HepG2 (cell line): ENCODE measurements around the gene ZDHHC7. TPM values are rescaled to one million over a fixed set of nuclear protein-coding genes. Genes with fewer than 3 reads are reported as not detected.

ENCODE experiments used
- CREB3 ChIP-seq: sonication (generic); formaldehyde crosslinking; IDR thresholded peaks from 2 replicates; pipeline ENCODE4 v1.5.0; 2020; ENCODE audit warnings: missing genetic modification reagents
- EED ChIP-seq: sonication (generic); formaldehyde crosslinking; IDR thresholded peaks from 2 replicates; pipeline ENCODE4 v1.5.0; 2020; ENCODE audit warnings: mild to moderate bottlenecking, missing genetic modification reagents
- ETV6 ChIP-seq: sonication (generic); formaldehyde crosslinking; conservative IDR thresholded peaks from 2 replicates; pipeline ENCODE4 v1.4.0; 2020; ENCODE audit warnings: missing genetic modification reagents
- MATR3 ChIP-seq: sonication (generic); formaldehyde crosslinking; IDR thresholded peaks from 2 replicates; pipeline ENCODE4 v1.4.0; 2020; ENCODE audit warnings: missing genetic modification reagents
- MBD4 ChIP-seq: IDR thresholded peaks from 2 replicates; pipeline ENCODE4 v1.6.1; 2012; ENCODE audit warnings: low read length, inconsistent platforms, borderline replicate concordance
- MZF1 ChIP-seq: sonication (generic); formaldehyde crosslinking; IDR thresholded peaks from 2 replicates; pipeline ENCODE4 v1.8.1; 2023; ENCODE audit warnings: mild to moderate bottlenecking, missing genetic modification reagents, borderline replicate concordance
- PAWR ChIP-seq: sonication (generic); formaldehyde crosslinking; IDR thresholded peaks from 2 replicates; pipeline ENCODE4 v1.4.0; 2020; ENCODE audit warnings: missing genetic modification reagents, mild to moderate bottlenecking, borderline replicate concordance
- REST ChIP-seq, 2 experiments: IDR thresholded peaks; 2 replicates each; pipeline ENCODE4 v1.6.1; 2011 to 2012; ENCODE audit warnings: low read length in 2 of 2, borderline replicate concordance in 1 of 2, low read depth in 1 of 2, mild to moderate bottlenecking in 1 of 2, moderate library complexity in 1 of 2
- RXRB ChIP-seq: IDR thresholded peaks from 2 replicates; pipeline ENCODE4 v1.6.1; 2016; ENCODE audit warnings: borderline replicate concordance, missing genetic modification reagents, missing compliant biosample characterization
- TSC22D2 ChIP-seq: sonication (generic); formaldehyde crosslinking; IDR thresholded peaks from 2 replicates; pipeline ENCODE4 v1.5.1; 2020; ENCODE audit warnings: missing genetic modification reagents, mild to moderate bottlenecking, borderline replicate concordance
- ZBTB14 ChIP-seq: sonication (generic); formaldehyde crosslinking; IDR thresholded peaks from 2 replicates; pipeline ENCODE4 v1.4.0; 2020; ENCODE audit warnings: missing genetic modification reagents
- ZMAT3 ChIP-seq: sonication (generic); formaldehyde crosslinking; conservative IDR thresholded peaks from 2 replicates; pipeline ENCODE4 v1.7.0; 2021; ENCODE audit warnings: missing genetic modification reagents
- ZNF331 ChIP-seq: sonication (generic); formaldehyde crosslinking; IDR thresholded peaks from 2 replicates; pipeline ENCODE4 v1.4.0; 2020; ENCODE audit warnings: missing genetic modification reagents
- ZNF639 ChIP-seq: conservative IDR thresholded peaks from 2 replicates; pipeline ENCODE4 v1.6.1; 2018; ENCODE audit warnings: missing genetic modification reagents
- ZNF746 ChIP-seq: sonication (generic); formaldehyde crosslinking; IDR thresholded peaks from 2 replicates; pipeline ENCODE4 v1.8.0; 2022; ENCODE audit warnings: mild to moderate bottlenecking, missing genetic modification reagents
- ZSCAN12 ChIP-seq: sonication (generic); formaldehyde crosslinking; IDR thresholded peaks from 2 replicates; pipeline ENCODE4 v1.9.0; 2021; ENCODE audit warnings: mild to moderate bottlenecking, missing genetic modification reagents
- ZSCAN9 ChIP-seq: IDR thresholded peaks from 2 replicates; pipeline ENCODE4 v1.6.1; 2016; ENCODE audit warnings: borderline replicate concordance
- polyA plus RNA-seq, 8 experiments: library from polyadenylated mRNA; depleted of rRNA in 3 of 8; stranded (reverse) in 7 of 8; unstranded in 1 of 8; fragments of >200 nt; fragmentation: Illumina TruSeq in 4 of 8; extraction: Trizol in 4 of 8; gene quantifications; 2 replicates each; pipeline versions ENCODE4 v1.2.1 to v1.2.3, GENCODE V29; 2011 to 2016; ENCODE audit warnings: low read depth in 4 of 8, missing spikeins in 1 of 8, mixed read lengths in 1 of 8; ENCODE audit not compliant: insufficient read depth in 1 of 8
- total RNA-seq, 5 experiments: library from RNA; depleted of rRNA; stranded (reverse); fragments of >200 nt; fragmentation: Illumina TruSeq; extraction: Trizol; gene quantifications; 2 replicates each; pipeline ENCODE4 v1.2.3, GENCODE V29; 2016; ENCODE audit warnings: low read depth in 1 of 5

Gene ZDHHC7
- total and polyA plus RNA-seq, 2 of the 13 experiments (the other 11 are each of a cell fraction or from before 2014, with no cell fraction given), result 46.8 to 67.6 TPM

- TF ChIP-seq REST (IDR thresholded peaks at IDR 0.05; ENCODE audit: borderline replicate concordance in 1 of 2, low read depth in 1 of 2, low read length in 2 of 2) (no peak), PAWR (CRISPR knock-in tag) (no peak), RXRB (no peak), ZNF746 (CRISPR knock-in tag) (no peak), ETV6 (CRISPR knock-in tag) (no peak), MZF1 (CRISPR knock-in tag) (no peak), EED (CRISPR knock-in tag) (no peak), ZBTB14 (no peak), MBD4 (no peak), ZMAT3 (no peak), ZNF331 (CRISPR knock-in tag) (no peak), CREB3 (CRISPR knock-in tag) (no peak), ZNF639 (CRISPR knock-in tag) (no peak), ZSCAN12 (CRISPR knock-in tag) (no peak), MATR3 (CRISPR knock-in tag) (no peak), TSC22D2 (CRISPR knock-in tag) (no peak), ZSCAN9 (CRISPR knock-in tag) (no peak)
These were observed 847 bp downstream of the ZDHHC7 start (continued) for GRCh38 chr16:85010446-85010930.
